ENCODE measurements around the gene ARHGAP24.

The ARHGAP24 gene

GRCh38 chr4:85613901-85614300, 139.0 kb downstream of the ARHGAP24 start:
- Histone ChIP-seq H4K12ac (ENCODE audit: low read depth, low read length) (no peak overlapping the region), H2AFZ (ENCODE audit: insufficient read depth, low read length, poor library complexity) (no peak overlapping the region), H2BK5ac (ENCODE audit: low read depth, low read length, poor library complexity) (no peak overlapping the region), H2BK120ac (ENCODE audit: insufficient read depth, low read length, poor library complexity) (no peak overlapping the region), H3K4me1 (ENCODE audit: control insufficient read depth in 1 of 2, insufficient read depth in 2 of 2, low read length in 2 of 2) (no peaks in the 10 kb centered on the region), H3K27me3 (ENCODE audit: insufficient read depth, low read length) (no peaks in the 10 kb centered on the region), H3K4me3 (ENCODE audit: low read depth, low read length) (no peak overlapping the region), H2BK12ac (ENCODE audit: low read length) (no peak overlapping the region), H3K79me1 (ENCODE audit: low read length) (no peaks in the 10 kb centered on the region), H4K8ac (ENCODE audit: low read depth, low read length) (no peak overlapping the region), H3K14ac (ENCODE audit: low read length) (no peak overlapping the region), H3K27ac (ENCODE audit: low read depth, low read length) (no peak overlapping the region), H3K79me2 (ENCODE audit: control insufficient read depth, insufficient read depth, low read length, poor library complexity) (no peaks in the 10 kb centered on the region), H3K23ac (ENCODE audit: low read length) (no peak overlapping the region), H3K9ac (ENCODE audit: low read length) (no peak overlapping the region), H2AK5ac (ENCODE audit: low read length) (no peak overlapping the region), H3K4ac (ENCODE audit: low read depth, low read length) (no peak overlapping the region), H3K18ac (ENCODE audit: low read length) (no peak overlapping the region), H3K4me2 (ENCODE audit: low read length) (no peak overlapping the region), H3K9me3 (ENCODE audit: insufficient read depth, low read depth, low read length) (no peaks in the 10 kb centered on the region), H4K91ac (ENCODE audit: low read depth, low read length) (no peak overlapping the region), H3K36me3 (ENCODE audit: control insufficient read depth in 1 of 2, insufficient read depth in 2 of 2, low read length in 2 of 2) (no peaks in the 10 kb centered on the region)
- no peak for DNase-seq
- WGBS (ENCODE audit: extremely low coverage, insufficient coverage, insufficient read length), result no CpG with 5 or more reads among the region's 1 CpG

- no peak for DNase-seq
- no peak overlapping the region for H3K14ac ChIP-seq (ENCODE audit: low read length)
- H3K23ac ChIP-seq (ENCODE audit: low read length), result no peak overlapping the region
- no peak overlapping the region for H2AFZ ChIP-seq (ENCODE audit: insufficient read depth, low read length, poor library complexity)
- no peak overlapping the region for H3K4me2 ChIP-seq (ENCODE audit: low read length)
- H3K27me3 ChIP-seq (ENCODE audit: insufficient read depth, low read length), result no peaks in the 10 kb centered on the region
- H2BK12ac ChIP-seq (ENCODE audit: low read length), result no peak overlapping the region
- no peak overlapping the region for H3K9ac ChIP-seq (ENCODE audit: low read length)
- no peak overlapping the region for H3K27ac ChIP-seq (ENCODE audit: low read depth, low read length)
- H3K4me1 ChIP-seq (ENCODE audit: control insufficient read depth in 1 of 2, insufficient read depth in 2 of 2, low read length in 2 of 2), result no peaks in the 10 kb centered on the region
- no peak overlapping the region for H4K8ac ChIP-seq (ENCODE audit: low read depth, low read length)
- H4K91ac ChIP-seq (ENCODE audit: low read depth, low read length), result no peak overlapping the region
- no peak overlapping the region for H2AK5ac ChIP-seq (ENCODE audit: low read length)
- no peak overlapping the region for H2BK120ac ChIP-seq (ENCODE audit: insufficient read depth, low read length, poor library complexity)
- H3K18ac ChIP-seq (ENCODE audit: low read length), result no peak overlapping the region
- H3K79me1 ChIP-seq (ENCODE audit: low read length), result no peaks in the 10 kb centered on the region
- no peaks in the 10 kb centered on the region for H3K9me3 ChIP-seq (ENCODE audit: insufficient read depth, low read depth, low read length)
- no peak overlapping the region for H3K4ac ChIP-seq (ENCODE audit: low read depth, low read length)
- H3K4me3 ChIP-seq (ENCODE audit: low read depth, low read length), result no peak overlapping the region
- no peak overlapping the region for H4K12ac ChIP-seq (ENCODE audit: low read depth, low read length)
- H3K79me2 ChIP-seq (ENCODE audit: control insufficient read depth, insufficient read depth, low read length, poor library complexity), result no peaks in the 10 kb centered on the region
- H3K36me3 ChIP-seq (ENCODE audit: control insufficient read depth in 1 of 2, insufficient read depth in 2 of 2, low read length in 2 of 2), result no peaks in the 10 kb centered on the region
- no CpG with 5 or more reads among the region's 2 CpGs for WGBS (ENCODE audit: extremely low coverage, insufficient coverage, insufficient read length)
- no peak overlapping the region for H2BK5ac ChIP-seq (ENCODE audit: low read depth, low read length, poor library complexity)
Measured at GRCh38 chr4:85615952-85616351, 141.0 kb downstream of the ARHGAP24 start.

- no peak for DNase-seq
- H3K18ac ChIP-seq (ENCODE audit: low read length), result no peak overlapping the region
- no peaks in the 10 kb centered on the region for H3K79me2 ChIP-seq (ENCODE audit: control insufficient read depth, insufficient read depth, low read length, poor library complexity)
- H3K79me1 ChIP-seq (ENCODE audit: low read length), result no peaks in the 10 kb centered on the region
- H2BK120ac ChIP-seq (ENCODE audit: insufficient read depth, low read length, poor library complexity), result no peak overlapping the region
- H2BK12ac ChIP-seq (ENCODE audit: low read length), result no peak overlapping the region
- no peak overlapping the region for H3K14ac ChIP-seq (ENCODE audit: low read length)
- no peak overlapping the region for H4K8ac ChIP-seq (ENCODE audit: low read depth, low read length)
- no peak overlapping the region for H2BK5ac ChIP-seq (ENCODE audit: low read depth, low read length, poor library complexity)
- no peak overlapping the region for H3K27ac ChIP-seq (ENCODE audit: low read depth, low read length)
- H3K27me3 ChIP-seq (ENCODE audit: insufficient read depth, low read length), result no peaks in the 10 kb centered on the region
- H3K4ac ChIP-seq (ENCODE audit: low read depth, low read length), result no peak overlapping the region
- no peak overlapping the region for H4K12ac ChIP-seq (ENCODE audit: low read depth, low read length)
- no CpG with 5 or more reads among the region's 3 CpGs for WGBS (ENCODE audit: extremely low coverage, insufficient coverage, insufficient read length)
- no peaks in the 10 kb centered on the region for H3K4me1 ChIP-seq (ENCODE audit: control insufficient read depth in 1 of 2, insufficient read depth in 2 of 2, low read length in 2 of 2)
- H3K4me2 ChIP-seq (ENCODE audit: low read length), result no peak overlapping the region
- no peak overlapping the region for H4K91ac ChIP-seq (ENCODE audit: low read depth, low read length)
- H2AFZ ChIP-seq (ENCODE audit: insufficient read depth, low read length, poor library complexity), result no peak overlapping the region
- no peak overlapping the region for H3K9ac ChIP-seq (ENCODE audit: low read length)
- H3K23ac ChIP-seq (ENCODE audit: low read length), result no peak overlapping the region
- H3K36me3 ChIP-seq (ENCODE audit: control insufficient read depth in 1 of 2, insufficient read depth in 2 of 2, low read length in 2 of 2), result no peaks in the 10 kb centered on the region
- no peak overlapping the region for H3K4me3 ChIP-seq (ENCODE audit: low read depth, low read length)
- no peaks in the 10 kb centered on the region for H3K9me3 ChIP-seq (ENCODE audit: insufficient read depth, low read depth, low read length)
- H2AK5ac ChIP-seq (ENCODE audit: low read length), result no peak overlapping the region
Measured at GRCh38 chr4:85617202-85617601, 142.3 kb downstream of the ARHGAP24 start.

GRCh38 chr4:85632981-85633380, 158.0 kb downstream of the ARHGAP24 start:
- Histone ChIP-seq H2BK120ac (ENCODE audit: insufficient read depth, low read length, poor library complexity) (no peak overlapping the region), H3K4me3 (ENCODE audit: low read depth, low read length) (no peak overlapping the region), H3K79me1 (ENCODE audit: low read length) (no peaks in the 10 kb centered on the region), H3K27me3 (ENCODE audit: insufficient read depth, low read length) (no peaks in the 10 kb centered on the region), H3K4me1 (ENCODE audit: control insufficient read depth in 1 of 2, insufficient read depth in 2 of 2, low read length in 2 of 2) (no peaks in the 10 kb centered on the region), H3K9ac (ENCODE audit: low read length) (no peak overlapping the region), H3K79me2 (ENCODE audit: control insufficient read depth, insufficient read depth, low read length, poor library complexity) (no peaks in the 10 kb centered on the region), H3K23ac (ENCODE audit: low read length) (no peak overlapping the region), H3K9me3 (ENCODE audit: insufficient read depth, low read depth, low read length) (peaks cover under 1% of the 10 kb centered on the region), H3K27ac (ENCODE audit: low read depth, low read length) (no peak overlapping the region), H3K4ac (ENCODE audit: low read depth, low read length) (no peak overlapping the region), H4K91ac (ENCODE audit: low read depth, low read length) (no peak overlapping the region), H2AK5ac (ENCODE audit: low read length) (no peak overlapping the region), H3K4me2 (ENCODE audit: low read length) (no peak overlapping the region), H3K18ac (ENCODE audit: low read length) (no peak overlapping the region), H2BK5ac (ENCODE audit: low read depth, low read length, poor library complexity) (no peak overlapping the region), H3K36me3 (ENCODE audit: control insufficient read depth in 1 of 2, insufficient read depth in 2 of 2, low read length in 2 of 2) (no peaks in the 10 kb centered on the region), H4K8ac (ENCODE audit: low read depth, low read length) (no peak overlapping the region), H2AFZ (ENCODE audit: insufficient read depth, low read length, poor library complexity) (no peak overlapping the region), H4K12ac (ENCODE audit: low read depth, low read length) (no peak overlapping the region), H2BK12ac (ENCODE audit: low read length) (no peak overlapping the region), H3K14ac (ENCODE audit: low read length) (no peak overlapping the region)
- no peak for DNase-seq
